Measurements from ENCODE around the gene CYRIA. TPM values are rescaled to one million over a fixed set of nuclear protein-coding genes. Genes with fewer than 3 reads are reported as not detected.

CYRIA gene
- total RNA-seq, 4 donors from 2014 or later, result 0.53 to 11.6 (median 4.6) TPM

DNA sequence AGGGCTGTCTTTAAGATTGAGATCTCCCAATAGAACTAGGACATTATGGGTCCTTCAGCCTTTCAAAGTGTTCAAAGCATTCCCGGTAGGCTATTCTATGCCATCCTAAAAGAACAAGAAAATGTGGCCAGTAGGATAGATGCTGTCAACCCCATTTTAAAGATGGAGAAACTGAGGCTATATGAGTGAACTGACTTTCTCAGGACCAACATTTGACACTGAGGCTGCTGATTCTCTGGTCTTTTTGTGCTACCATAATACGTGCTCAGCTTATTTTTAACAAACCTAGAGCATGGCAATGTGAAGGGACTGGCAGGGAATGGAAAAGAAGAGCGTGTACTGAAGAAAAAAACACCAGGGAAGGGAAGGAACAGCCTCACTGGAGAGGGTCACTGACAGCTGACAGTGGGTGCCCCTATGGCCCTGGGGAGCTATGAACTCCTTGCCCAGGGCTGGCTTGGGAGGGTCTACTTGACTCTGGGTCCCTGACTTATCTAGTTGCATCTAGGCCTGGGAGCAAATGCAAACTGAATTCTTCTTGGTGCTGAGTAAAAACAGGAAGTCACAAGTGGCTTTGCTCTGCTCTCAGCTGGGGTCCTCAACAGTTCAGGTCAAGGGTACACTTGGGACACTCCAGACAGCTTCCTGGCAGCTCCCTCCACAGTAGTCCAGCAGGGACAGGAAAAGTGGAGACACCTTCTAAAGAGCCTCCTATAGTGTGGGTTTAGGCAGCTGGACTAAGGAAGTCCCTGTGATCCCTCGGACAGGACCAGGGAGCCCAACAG lies 2.3 kb downstream of the CYRIA start:
- peak overlapping the region; percentile 68 to 82 (median 74) for H3K27ac ChIP-seq
- H3K4me1 ChIP-seq, result peaks cover 0 to 17% (median 12%) of the 10 kb centered on the region in 4 donors
- TF ChIP-seq POLR2A (IDR thresholded peaks at IDR 0.05) (no peak), CTCF (IDR thresholded peaks at IDR 0.05) (no peak)
- no peak for DNase-seq
- H3K27me3 ChIP-seq, result peaks cover 0 to 5% of the 10 kb centered on the region in 2 donors
- no peaks in the 10 kb centered on the region for H3K36me3 ChIP-seq
- H3K4me3 ChIP-seq, result peak overlapping the region; percentile 54 to 64 (median 59)
- H3K9me3 ChIP-seq, result no peaks in the 10 kb centered on the region

- H3K4me3 ChIP-seq, result no peak overlapping the region
- TF ChIP-seq CTCF (IDR thresholded peaks at IDR 0.05) (no peak), POLR2A (IDR thresholded peaks at IDR 0.05) (no peak)
- H3K27ac ChIP-seq, result no peak overlapping the region
- no peaks in the 10 kb centered on the region for H3K9me3 ChIP-seq
- peak in 1 of 3 donors; percentile 66 for DNase-seq
- H3K27me3 ChIP-seq, result peaks cover 0 to 5% of the 10 kb centered on the region in 2 donors
- H3K4me1 ChIP-seq, result peaks cover 0 to 25% (median 13%) of the 10 kb centered on the region in 4 donors
- H3K36me3 ChIP-seq, result no peaks in the 10 kb centered on the region
These were observed 3.4 kb downstream of the CYRIA start for GRCh38 chr2:16661936-16662839.

GRCh38 chr2:16661526-16661925 lies 4.1 kb downstream of the CYRIA start:
- H3K4me3 ChIP-seq, result no peak overlapping the region
- TF ChIP-seq CTCF (IDR thresholded peaks at IDR 0.05) (no peak), POLR2A (IDR thresholded peaks at IDR 0.05) (no peak)
- H3K4me1 ChIP-seq, result peaks cover 0 to 26% (median 13%) of the 10 kb centered on the region in 4 donors
- H3K36me3 ChIP-seq, result no peaks in the 10 kb centered on the region
- no peaks in the 10 kb centered on the region for H3K9me3 ChIP-seq
- H3K27me3 ChIP-seq, result peaks cover 0 to 5% of the 10 kb centered on the region in 2 donors
- DNase-seq, result no peak
- H3K27ac ChIP-seq, result no peak overlapping the region

DNA sequence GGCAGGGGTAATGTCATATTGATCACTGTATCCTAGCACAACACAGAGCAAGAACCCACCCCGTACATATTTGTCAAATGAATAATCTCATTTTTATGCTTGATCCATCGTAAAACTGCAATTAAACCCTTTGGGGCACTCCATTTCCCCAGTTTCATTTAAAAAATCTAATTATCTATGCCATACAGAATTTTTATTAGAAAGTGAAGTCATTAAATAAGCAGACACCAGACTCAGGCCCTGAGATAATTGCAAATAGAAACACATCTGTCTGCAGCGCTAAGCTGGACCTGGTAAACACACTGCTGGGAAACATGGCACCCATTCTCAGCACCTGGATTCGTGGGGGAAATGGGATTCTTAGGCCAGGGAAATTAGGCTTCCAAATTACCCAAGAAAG lies 5.1 kb downstream of the CYRIA start:
- H3K36me3 ChIP-seq, result no peaks in the 10 kb centered on the region
- DNase-seq, result no peak
- TF ChIP-seq CTCF (IDR thresholded peaks at IDR 0.05), result no peak
- peaks cover 0 to 26% (median 16%) of the 10 kb centered on the region in 4 donors for H3K4me1 ChIP-seq
- no peaks in the 10 kb centered on the region for H3K9me3 ChIP-seq
- H3K27ac ChIP-seq, result peak overlapping the region in 1 of 4 donors; percentile 59
- H3K27me3 ChIP-seq, result no peaks in the 10 kb centered on the region
- no peak overlapping the region for H3K4me3 ChIP-seq

DNA sequence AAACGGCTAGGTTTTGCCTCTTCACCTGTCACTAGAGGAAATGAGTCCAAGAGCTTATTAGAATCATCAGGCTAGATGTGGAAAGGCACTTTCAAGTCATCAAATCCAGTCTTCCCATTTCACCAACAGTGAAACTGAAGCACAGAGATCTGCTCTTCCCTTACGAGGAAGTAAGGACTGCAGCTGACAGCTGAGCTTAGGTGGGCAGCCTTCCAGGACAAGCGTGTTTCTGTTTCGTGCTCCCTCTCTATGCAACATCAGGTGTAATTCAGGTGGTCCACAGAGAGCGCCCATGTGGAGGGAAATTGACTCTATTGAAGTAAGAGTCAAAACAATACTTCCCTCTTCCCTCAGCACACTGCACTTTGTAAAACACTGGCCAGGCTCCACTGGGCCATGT lies 5.5 kb downstream of the CYRIA start:
- H3K36me3 ChIP-seq, result no peaks in the 10 kb centered on the region
- H3K27me3 ChIP-seq, result no peaks in the 10 kb centered on the region
- peak overlapping the region in 2 of 4 donors; percentile 13 to 59 for H3K27ac ChIP-seq
- no peak for DNase-seq
- H3K4me1 ChIP-seq, result peaks cover 0 to 29% (median 16%) of the 10 kb centered on the region in 4 donors
- no peak overlapping the region for H3K4me3 ChIP-seq
- H3K9me3 ChIP-seq, result no peaks in the 10 kb centered on the region
- no peak for TF ChIP-seq POLR2A (IDR thresholded peaks at IDR 0.05)
- TF ChIP-seq CTCF (IDR thresholded peaks at IDR 0.05), result no peak

All from Peyer's patch (tissue), 4 donors.